IMR-90 (cell line): ENCODE data around the gene IGF2BP3. TPM values are rescaled to one million over a fixed set of nuclear protein-coding genes. Genes with fewer than 3 reads are reported as not detected.

Experiments
- ATAC-seq: fragments of 200-7000 bp; cut with Tn5 transposase; 2 replicates; pipeline ENCODE4 v1.9.1; 2020; ENCODE audit warnings: low read depth, mild to moderate bottlenecking, moderate library complexity
- Bru-seq: library from RNA; stranded (reverse); fragments of 400-500 nt; gene quantifications from one replicate; lab custom pipeline; 2021; lab: Mats Ljungman, UMichigan
- BruChase-seq, 2 experiments: library from RNA; stranded (reverse); fragments of 400-500 nt; gene quantifications; one replicate each; lab custom pipeline; 2021; lab: Mats Ljungman, UMichigan
- BruUV-seq: library from RNA; stranded (reverse); fragments of 400-500 nt; replicated peaks from 2 replicates; lab custom pipeline; 2021; lab: Mats Ljungman, UMichigan
- CTCF ChIA-PET: fragments of 300-600 bp; formaldehyde crosslinking; extraction: SDS; loops from one replicate; lab custom pipeline; 2021; ENCODE audit warnings: antibody characterized with exemption; lab: Yijun Ruan, JAX
- POLR2A ChIA-PET: fragments of 300-600 bp; sonication (Branson Sonifier 250); formaldehyde crosslinking; loops from one replicate; lab custom pipeline; 2022; ENCODE audit warnings: antibody characterized with exemption; ENCODE audit not compliant: unreplicated experiment; lab: Charles Lee
- DNase-seq: peaks from one replicate; pipeline ENCODE4 v3.0.0; 2013
- H2AFZ ChIP-seq: replicated peaks from 2 replicates; pipeline ENCODE3; 2013; ENCODE audit warnings: low read length, mild to moderate bottlenecking; ENCODE audit not compliant: poor library complexity
- H2AK5ac ChIP-seq: 2 replicates; pipeline ENCODE4 v1.6.1; 2013; ENCODE audit warnings: low read depth, low read length, inconsistent platforms
- H2AK9ac ChIP-seq: replicated peaks from 2 replicates; pipeline ENCODE3; 2013; ENCODE audit warnings: mild to moderate bottlenecking, low read depth, low read length, moderate library complexity; ENCODE audit not compliant: poor library complexity
- H2BK120ac ChIP-seq: 2 replicates; pipeline ENCODE4 v1.6.1; 2013; ENCODE audit warnings: low read depth, low read length, inconsistent platforms
- H2BK15ac ChIP-seq: 3 replicates; pipeline ENCODE4 v1.6.1; 2013; ENCODE audit warnings: low read depth, low read length, inconsistent platforms
- H2BK20ac ChIP-seq: 2 replicates; pipeline ENCODE4 v1.6.1; 2013; ENCODE audit warnings: low read depth, mild to moderate bottlenecking, inconsistent platforms, low read length, moderate library complexity
- H2BK5ac ChIP-seq: 2 replicates; pipeline ENCODE4 v1.6.1; 2013; ENCODE audit warnings: mild to moderate bottlenecking, low read depth, low read length, inconsistent platforms; ENCODE audit not compliant: poor library complexity, severe bottlenecking
- H3K14ac ChIP-seq: replicated peaks from 2 replicates; pipeline ENCODE4 v1.6.1; 2013; ENCODE audit warnings: low read depth, low read length, inconsistent platforms
- H3K18ac ChIP-seq: 2 replicates; pipeline ENCODE4 v1.6.1; 2013; ENCODE audit warnings: low read depth, low read length, control low read depth
- H3K23ac ChIP-seq: 2 replicates; pipeline ENCODE4 v1.6.1; 2013; ENCODE audit warnings: low read depth, low read length, inconsistent platforms
- H3K27ac ChIP-seq: 2 replicates; pipeline ENCODE4 v1.5.1; 2013; ENCODE audit warnings: mild to moderate bottlenecking, control low read depth, low read length; ENCODE audit not compliant: insufficient read depth
- H3K27me3 ChIP-seq: 2 replicates; pipeline ENCODE4 v1.6.1; 2013; ENCODE audit warnings: low read length; ENCODE audit not compliant: control insufficient read depth, insufficient read depth
- H3K36me3 ChIP-seq: 2 replicates; pipeline ENCODE4 v1.6.1; 2013; ENCODE audit warnings: low read length, mixed read lengths; ENCODE audit not compliant: control insufficient read depth, insufficient read depth
- H3K4ac ChIP-seq: 2 replicates; pipeline ENCODE4 v1.6.1; 2013; ENCODE audit warnings: low read depth, low read length, inconsistent platforms
- H3K4me1 ChIP-seq: 2 replicates; pipeline ENCODE4 v1.6.1; 2013; ENCODE audit warnings: low read length, mixed read lengths; ENCODE audit not compliant: control insufficient read depth, insufficient read depth
- H3K4me2 ChIP-seq: 2 replicates; pipeline ENCODE4 v1.6.1; 2013; ENCODE audit warnings: low read depth, mild to moderate bottlenecking, control low read depth, low read length, moderate library complexity
- H3K4me3 ChIP-seq: 2 replicates; pipeline ENCODE4 v1.5.1; 2013; ENCODE audit warnings: low read depth, mild to moderate bottlenecking, control low read depth, low read length, moderate library complexity; ENCODE audit not compliant: insufficient read depth
- H3K56ac ChIP-seq: 2 replicates; pipeline ENCODE4 v1.6.1; 2013; ENCODE audit warnings: low read length, inconsistent platforms; ENCODE audit not compliant: insufficient read depth; ENCODE audit errors: extremely low read depth
- H3K79me1 ChIP-seq, 2 experiments: 2 replicates each; pipeline ENCODE4 v1.6.1; 2013; ENCODE audit warnings: low read length in 2 of 2, inconsistent platforms in 1 of 2, low read depth in 1 of 2
- H3K9ac ChIP-seq: 2 replicates; pipeline ENCODE4 v1.6.1; 2013; ENCODE audit warnings: low read depth, low read length, control low read depth
- H3K9me1 ChIP-seq: 2 replicates; pipeline ENCODE4 v1.6.1; 2013; ENCODE audit warnings: low read length, inconsistent platforms; ENCODE audit not compliant: insufficient read depth
- H3K9me3 ChIP-seq: 2 replicates; pipeline ENCODE4 v1.6.1; 2013; ENCODE audit warnings: low read length; ENCODE audit not compliant: control insufficient read depth, insufficient read depth
- H4K20me1 ChIP-seq: 2 replicates; pipeline ENCODE4 v1.6.1; 2013; ENCODE audit warnings: low read length, inconsistent platforms; ENCODE audit not compliant: insufficient read depth
- H4K5ac ChIP-seq: 2 replicates; pipeline ENCODE4 v1.6.1; 2013; ENCODE audit warnings: mild to moderate bottlenecking, low read depth, low read length, control low read depth
- H4K8ac ChIP-seq, 2 experiments: 2 replicates each; pipeline ENCODE4 v1.6.1; 2013; ENCODE audit warnings: low read depth in 2 of 2, low read length in 2 of 2, control low read depth in 1 of 2, inconsistent platforms in 1 of 2
- H4K91ac ChIP-seq: 2 replicates; pipeline ENCODE4 v1.6.1; 2013; ENCODE audit warnings: low read depth, low read length, inconsistent platforms; ENCODE audit not compliant: insufficient read depth
- BHLHE40 ChIP-seq: fragments of 150-350 bp; IDR thresholded peaks from 2 replicates; pipeline ENCODE4 v1.6.1; 2016; ENCODE audit warnings: mild to moderate bottlenecking, low read depth, low read length
- CHD1 ChIP-seq: IDR thresholded peaks from 2 replicates; pipeline ENCODE4 v1.6.1; 2012; ENCODE audit warnings: low read depth, low read length, improper control_type of control experiment
- ELK1 ChIP-seq: fragments of 150-350 bp; IDR thresholded peaks from 2 replicates; pipeline ENCODE4 v1.6.1; 2016; ENCODE audit warnings: low read depth, mild to moderate bottlenecking, low read length, moderate library complexity, borderline replicate concordance
- FOS ChIP-seq: fragments of 150-350 bp; IDR thresholded peaks from 2 replicates; pipeline ENCODE4 v1.6.1; 2016; ENCODE audit warnings: low read depth, low read length
- MAFK ChIP-seq: IDR thresholded peaks from 2 replicates; pipeline ENCODE4 v1.6.1; 2012; ENCODE audit warnings: low read depth, low read length, improper control_type of control experiment
- MAZ ChIP-seq: IDR thresholded peaks from 2 replicates; pipeline ENCODE4 v1.6.1; 2012; ENCODE audit warnings: low read depth, mild to moderate bottlenecking, low read length, improper control_type of control experiment, moderate library complexity, borderline replicate concordance
- MXI1 ChIP-seq: IDR thresholded peaks from 2 replicates; pipeline ENCODE4 v1.6.1; 2012; ENCODE audit warnings: low read depth, mild to moderate bottlenecking, low read length, moderate library complexity, borderline replicate concordance
- POLR2A ChIP-seq: IDR thresholded peaks from 2 replicates; pipeline ENCODE4 v1.6.1; 2012; ENCODE audit warnings: mild to moderate bottlenecking, low read depth, low read length
- RAD21 ChIP-seq: IDR thresholded peaks from 2 replicates; pipeline ENCODE4 v1.6.1; 2012; ENCODE audit warnings: low read length, improper control_type of control experiment
- RCOR1 ChIP-seq: IDR thresholded peaks from 2 replicates; pipeline ENCODE4 v1.6.1; 2012; ENCODE audit warnings: mild to moderate bottlenecking, low read length, improper control_type of control experiment; ENCODE audit not compliant: insufficient replicate concordance
- SMC3 ChIP-seq: fragments of 150-350 bp; IDR thresholded peaks from 2 replicates; pipeline ENCODE4 v1.6.1; 2016; ENCODE audit warnings: low read depth, mild to moderate bottlenecking, antibody characterized with exemption, low read length, moderate library complexity
- WGBS, 2 experiments: methylation state at CpG; one replicate each; pipeline versions ENCODE4 v1.1.5 to v1.1.7; 2013; ENCODE audit warnings: missing lambda C conversion rate in 2 of 2; ENCODE audit not compliant: insufficient read length in 1 of 2; ENCODE audit errors: extremely low coverage in 2 of 2; 5-methylcytosine and 5-hydroxymethylcytosine counted together
- dilution Hi-C: fragments of 300-500 bp; cut with HindIII; formaldehyde crosslinking; loops from one replicate; pipeline ENCODE4 v1.14.3; 2018; ENCODE audit warnings: low sequenced_read_pairs; ENCODE audit not compliant: unreplicated experiment
- in situ Hi-C: fragments of 300-500 bp; cut with MboI; formaldehyde crosslinking; loops from 3 replicates; pipeline ENCODE4 v1.14.3; 2019; ENCODE audit warnings: low sequenced_read_pairs, inconsistent platforms, mixed read lengths
- intact Hi-C: fragments of 100-400 bp; cut with micrococcal nuclease; formaldehyde crosslinking; loops from 2 replicates; pipeline ENCODE4 v1.10.0; 2022
- long read RNA-seq: library from polyadenylated mRNA; unstranded; transcript quantifications from one replicate; pipeline ENCODE4 v2.0.0, GENCODE V29; 2021; ENCODE audit not compliant: unreplicated experiment
- polyA plus RNA-seq, 3 experiments: library from polyadenylated mRNA; depleted of rRNA; stranded (reverse); fragments of >200 nt; gene quantifications; 2 replicates each; pipeline ENCODE4 v1.2.3, GENCODE V29; 2012; ENCODE audit warnings: low replicate concordance in 1 of 3
- total RNA-seq: library from RNA; depleted of rRNA; stranded (reverse); fragments of >200 nt; gene quantifications from 2 replicates; pipeline ENCODE4 v1.2.3, GENCODE V29; 2012; rRNA removed
- TF ChIP-seq, protein P1 (sequence below): fragments of 150-350 bp; IDR thresholded peaks from 2 replicates; pipeline ENCODE4 v1.6.1; 2017; ENCODE audit warnings: mild to moderate bottlenecking, antibody characterized with exemption, low read length, low read depth

Gene IGF2BP3
- total RNA-seq (59.3 and 94.2 TPM in 2 replicates), polyA plus RNA-seq (2012; rRNA removed) (47.6 and 50.9 TPM in 2 replicates), Bru-seq, nascent RNA (percentile 97 among the genes with signal in this experiment), BruChase-seq, experiment 1, labeled RNA remaining after a 6-hour chase (percentile 98 among the genes with signal in this experiment), BruChase-seq, experiment 2, labeled RNA remaining after a 2-hour chase (percentile 97 among the genes with signal in this experiment)
- polyA plus RNA-seq (2012; cell fraction: cytosol; rRNA removed): 13.2 and 16.4 TPM in 2 replicates
- polyA plus RNA-seq (2012; cell fraction: nucleus; rRNA removed; ENCODE audit: low replicate concordance): 34.2 and 98.3 TPM in 2 replicates
- long read RNA-seq, full-length matches to known transcripts: 10 of 27 reads
- long read RNA-seq, partial matches to known transcripts: 10 of 27 reads
- long read RNA-seq, other reads (novel, unspliced or antisense): 7 of 27 reads

GRCh38 chr7:23470330-23471105, at the start of gene IGF2BP3:
Gene IGF2BP3, minus strand, starts transcription at chr7:23470491. Its CDS starts 381 bp downstream, at chr7:23470110.
- intact Hi-C loops: loop anchor here (5.0 to 10.0 kb wide), 2 partner anchors 193 to 286 kb away; partner anchors contain the start of gene NUP42
- TF ChIP-seq MXI1: peak; percentile 86
- TF ChIP-seq MAZ: peak; percentile 96
- no peak for TF ChIP-seq RCOR1
- no peak for TF ChIP-seq FOS
- TF ChIP-seq BHLHE40: peak; percentile 97
- TF ChIP-seq, protein P1, sequence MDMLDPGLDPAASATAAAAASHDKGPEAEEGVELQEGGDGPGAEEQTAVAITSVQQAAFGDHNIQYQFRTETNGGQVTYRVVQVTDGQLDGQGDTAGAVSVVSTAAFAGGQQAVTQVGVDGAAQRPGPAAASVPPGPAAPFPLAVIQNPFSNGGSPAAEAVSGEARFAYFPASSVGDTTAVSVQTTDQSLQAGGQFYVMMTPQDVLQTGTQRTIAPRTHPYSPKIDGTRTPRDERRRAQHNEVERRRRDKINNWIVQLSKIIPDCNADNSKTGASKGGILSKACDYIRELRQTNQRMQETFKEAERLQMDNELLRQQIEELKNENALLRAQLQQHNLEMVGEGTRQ: peak; percentile 88
- TF ChIP-seq RAD21: no peak
- no peak for TF ChIP-seq MAFK
- TF ChIP-seq SMC3: no peak
- TF ChIP-seq ELK1: no peak
- no peak for TF ChIP-seq CHD1
- TF ChIP-seq POLR2A: peak; percentile 37; the same call in 1 of the 2 replicates

More at GRCh38 chr7:23470330-23471105, at the start of gene IGF2BP3:
- H2AFZ ChIP-seq: peak within 1 kb of the TSS; percentile 85
- ATAC-seq: peak; percentile 44
- in situ Hi-C loops: no loop called here
- no peaks in the 10 kb centered on the region for H3K27me3 ChIP-seq
- peaks cover 3% of the 10 kb centered on the region for H3K9me1 ChIP-seq
- no TSS peak for BruUV-seq
- peak within 1 kb of the TSS; percentile 95 for H3K23ac ChIP-seq
- CTCF ChIA-PET: interaction anchor here (0.6 to 0.9 kb wide), 3 partner anchors 8 to 213 kb away, joined by 3 read pairs; no protein-coding TSS in a partner anchor
- no peaks in the 10 kb centered on the region for H3K9me3 ChIP-seq
- peak within 1 kb of the TSS; percentile 94 for H3K14ac ChIP-seq
- peak within 1 kb of the TSS; percentile 85 for H2AK5ac ChIP-seq
- peak within 1 kb of the TSS; percentile 80 for H3K18ac ChIP-seq
- H4K8ac ChIP-seq: peak within 1 kb of the TSS; percentile 83 to 90
- H3K4me3 ChIP-seq: peak within 1 kb of the TSS; percentile 57
- H3K4ac ChIP-seq: peak within 1 kb of the TSS; percentile 92
- dilution Hi-C loops: no loop called here
- H2BK20ac ChIP-seq: peak within 1 kb of the TSS; percentile 72
- peak within 1 kb of the TSS; percentile 97 for H2BK5ac ChIP-seq
- H3K56ac ChIP-seq: peak within 1 kb of the TSS; percentile 99
- peak within 1 kb of the TSS; percentile 52 for H4K5ac ChIP-seq
- POLR2A ChIA-PET: no interaction called here
- peak within 1 kb of the TSS; percentile 92 for H3K4me2 ChIP-seq
- peak; percentile 96 for DNase-seq
- H4K20me1 ChIP-seq: peaks cover 16% of the 10 kb centered on the region
- no peaks in the 10 kb centered on the region for H3K36me3 ChIP-seq
- H3K27ac ChIP-seq: peak within 1 kb of the TSS; percentile 86
- H2BK15ac ChIP-seq: peak within 1 kb of the TSS; percentile 80
- H2AK9ac ChIP-seq: peak within 1 kb of the TSS; percentile 97
- peak within 1 kb of the TSS; percentile 88 for H2BK120ac ChIP-seq
- peaks cover 4% of the 10 kb centered on the region; the same call in 1 of the 2 replicates for H3K4me1 ChIP-seq
- peak within 1 kb of the TSS; percentile 96 for H3K9ac ChIP-seq
- H3K79me1 ChIP-seq: peaks cover 0 to 21% of the 10 kb centered on the region in 2 experiments; a peak in 2 of 4 replicates
- peak within 1 kb of the TSS; percentile 94 for H4K91ac ChIP-seq
- WGBS, 2 experiments: 0% methylated on average over 5 of the region's 34 CpGs; no CpG with 5 or more reads in 1 of the 2 experiments
